ENCODE results near the gene PFDN1.
A peak's percentile ranks its signal among the peaks of the same experiment; 100 is the strongest.

Gene PFDN1

DNA sequence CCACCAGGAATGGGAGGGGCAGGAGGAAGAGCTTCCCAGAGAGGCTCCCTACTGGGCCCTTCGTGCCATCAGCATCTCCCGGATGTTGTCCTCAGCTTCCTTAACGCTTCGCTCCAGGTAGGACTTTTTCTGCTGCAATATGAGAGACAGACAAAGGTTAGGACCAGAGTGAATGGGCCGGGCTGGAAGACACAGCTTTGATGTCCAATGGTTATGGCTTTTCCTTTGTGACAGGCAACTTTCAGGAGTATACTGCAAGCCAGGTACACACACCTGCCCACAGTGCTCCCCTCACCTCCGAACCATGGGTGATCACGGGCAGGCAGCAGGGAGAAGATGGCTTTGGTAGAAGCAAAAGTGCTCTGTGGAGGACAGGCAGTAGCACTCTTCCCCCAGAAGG is 57.0 kb downstream of the PFDN1 start:
- no peak for DNase-seq (ENCODE audit: low read depth)
- TF ChIP-seq, protein P1, sequence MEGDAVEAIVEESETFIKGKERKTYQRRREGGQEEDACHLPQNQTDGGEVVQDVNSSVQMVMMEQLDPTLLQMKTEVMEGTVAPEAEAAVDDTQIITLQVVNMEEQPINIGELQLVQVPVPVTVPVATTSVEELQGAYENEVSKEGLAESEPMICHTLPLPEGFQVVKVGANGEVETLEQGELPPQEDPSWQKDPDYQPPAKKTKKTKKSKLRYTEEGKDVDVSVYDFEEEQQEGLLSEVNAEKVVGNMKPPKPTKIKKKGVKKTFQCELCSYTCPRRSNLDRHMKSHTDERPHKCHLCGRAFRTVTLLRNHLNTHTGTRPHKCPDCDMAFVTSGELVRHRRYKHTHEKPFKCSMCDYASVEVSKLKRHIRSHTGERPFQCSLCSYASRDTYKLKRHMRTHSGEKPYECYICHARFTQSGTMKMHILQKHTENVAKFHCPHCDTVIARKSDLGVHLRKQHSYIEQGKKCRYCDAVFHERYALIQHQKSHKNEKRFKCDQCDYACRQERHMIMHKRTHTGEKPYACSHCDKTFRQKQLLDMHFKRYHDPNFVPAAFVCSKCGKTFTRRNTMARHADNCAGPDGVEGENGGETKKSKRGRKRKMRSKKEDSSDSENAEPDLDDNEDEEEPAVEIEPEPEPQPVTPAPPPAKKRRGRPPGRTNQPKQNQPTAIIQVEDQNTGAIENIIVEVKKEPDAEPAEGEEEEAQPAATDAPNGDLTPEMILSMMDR (conservative IDR thresholded peaks at IDR 0.05; ENCODE audit: control insufficient read depth, insufficient read depth, low read depth, low read length), result no peak
- H3K4me3 ChIP-seq (ENCODE audit: control insufficient read depth, low read depth, low read length), result no peak overlapping the region

DNA sequence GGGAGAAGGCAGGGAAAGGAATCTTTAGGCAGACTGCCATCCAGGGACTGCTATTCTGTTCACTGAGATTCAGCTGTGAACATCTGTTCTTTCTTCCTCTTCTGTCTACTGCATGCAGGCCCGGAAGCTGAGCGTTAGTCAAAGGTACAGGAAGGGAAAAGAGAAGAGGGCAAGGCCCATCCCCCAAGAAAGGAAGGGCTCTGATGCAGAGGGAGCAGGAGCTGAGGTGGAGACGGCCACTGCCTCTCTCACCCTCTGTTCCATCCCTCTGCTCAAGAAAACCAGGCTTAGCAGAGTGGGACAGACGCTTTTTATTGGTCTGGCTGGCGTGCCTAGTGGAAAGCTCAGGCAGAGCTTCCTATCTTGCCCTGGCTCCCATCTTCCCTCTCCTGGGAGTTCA is 57.6 kb downstream of the PFDN1 start:
- TF ChIP-seq, protein P1 (conservative IDR thresholded peaks at IDR 0.05; ENCODE audit: control insufficient read depth, insufficient read depth, low read depth, low read length), result no peak
- DNase-seq (ENCODE audit: low read depth), result no peak
- H3K4me3 ChIP-seq (ENCODE audit: control insufficient read depth, low read depth, low read length), result no peak overlapping the region

DNA sequence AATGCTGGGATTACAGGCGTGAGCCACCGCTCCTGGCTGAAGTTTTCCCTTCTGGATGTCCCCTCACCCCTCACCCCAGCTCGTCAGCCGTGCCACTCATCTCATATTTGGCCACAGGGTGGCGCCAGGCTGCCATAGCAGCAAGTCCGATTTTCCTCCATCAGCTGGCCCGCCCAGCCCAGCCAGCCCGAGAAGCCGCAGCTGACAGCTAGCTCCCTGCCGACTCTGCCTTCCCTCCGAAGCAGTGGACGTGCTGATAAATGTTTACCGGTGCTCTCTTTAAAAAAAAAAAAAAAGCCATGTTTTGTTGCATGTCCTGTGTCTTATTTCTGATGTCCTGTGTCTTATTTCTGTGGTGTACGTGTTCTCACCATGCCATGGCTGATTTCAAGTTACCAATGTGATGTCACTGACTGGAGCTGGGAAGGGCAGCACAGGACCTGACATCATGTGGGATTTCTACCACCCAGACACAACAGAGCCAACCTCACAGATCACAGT is 58.3 kb downstream of the PFDN1 start:
- DNase-seq (ENCODE audit: low read depth), result peak; percentile 84
- TF ChIP-seq, protein P1 (conservative IDR thresholded peaks at IDR 0.05; ENCODE audit: control insufficient read depth, insufficient read depth, low read depth, low read length), result peak; percentile 70
- H3K4me3 ChIP-seq (ENCODE audit: control insufficient read depth, low read depth, low read length), result no peak overlapping the region

DNA sequence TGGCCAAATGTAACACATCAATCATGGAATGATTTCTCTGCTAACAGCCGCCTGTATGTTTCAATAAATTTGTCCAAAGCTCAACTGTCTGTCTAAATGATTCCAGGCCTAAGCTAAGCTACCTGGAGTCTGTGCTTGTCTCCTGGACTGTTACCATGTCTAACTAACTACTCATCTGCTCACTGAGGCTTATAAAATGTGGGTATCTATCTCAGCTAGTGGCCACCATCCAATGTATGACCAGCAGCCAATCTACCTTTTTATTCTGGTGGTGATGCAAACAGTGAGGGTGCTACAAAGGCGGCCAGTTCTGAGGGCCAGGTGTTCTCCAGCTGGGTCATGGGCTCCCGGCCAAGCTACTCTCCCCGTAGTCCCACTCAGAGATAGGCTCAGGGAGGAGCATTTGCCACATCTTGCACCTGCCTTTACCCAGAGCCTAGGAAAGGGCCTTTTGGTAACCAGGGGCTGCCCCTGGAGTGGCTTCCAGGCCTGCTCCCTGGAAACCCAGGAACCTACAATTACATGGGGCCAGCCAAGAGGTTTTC is 59.1 kb downstream of the PFDN1 start:
- H3K4me3 ChIP-seq (ENCODE audit: control insufficient read depth, low read depth, low read length), result no peak overlapping the region
- no peak for DNase-seq (ENCODE audit: low read depth)
- TF ChIP-seq, protein P1 (conservative IDR thresholded peaks at IDR 0.05; ENCODE audit: control insufficient read depth, insufficient read depth, low read depth, low read length), result no peak

DNA sequence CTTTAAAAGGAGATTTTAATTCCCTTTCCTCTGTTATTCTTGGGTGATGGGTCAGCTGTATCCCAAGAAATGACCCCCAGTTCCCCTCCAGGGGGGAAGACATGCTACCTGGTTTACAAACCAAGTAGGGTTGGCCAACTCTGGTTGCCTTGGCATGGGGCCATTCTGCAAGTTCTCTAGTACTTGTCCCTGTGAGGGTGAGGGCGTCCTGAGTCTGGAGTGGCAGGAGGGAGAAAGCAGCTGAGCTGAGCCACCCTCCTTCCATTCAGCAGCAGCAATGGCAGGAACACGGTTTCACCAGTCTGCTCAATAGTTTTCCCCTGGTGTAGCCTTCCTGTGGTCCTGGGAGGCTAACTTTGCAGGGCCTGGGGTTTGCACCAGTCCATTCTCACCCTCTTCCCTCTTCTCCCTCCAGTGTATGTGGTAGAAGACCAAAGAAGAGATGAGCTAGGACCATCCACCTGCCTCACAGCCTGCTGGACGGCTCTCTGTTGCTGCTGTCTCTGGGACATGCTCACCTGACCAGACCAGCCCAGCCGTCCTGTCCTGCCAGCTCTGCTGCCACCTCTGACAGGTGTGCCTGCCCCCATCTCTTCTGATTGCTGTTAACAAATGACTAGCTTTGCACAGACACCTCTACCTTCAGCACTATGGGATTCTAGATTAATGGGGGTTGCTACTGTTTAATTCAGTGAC is 59.9 kb downstream of the PFDN1 start:
- no peak overlapping the region for H3K4me3 ChIP-seq (ENCODE audit: control insufficient read depth, low read depth, low read length)
- DNase-seq (ENCODE audit: low read depth), result no peak
- TF ChIP-seq, protein P1 (conservative IDR thresholded peaks at IDR 0.05; ENCODE audit: control insufficient read depth, insufficient read depth, low read depth, low read length), result no peak

DNA sequence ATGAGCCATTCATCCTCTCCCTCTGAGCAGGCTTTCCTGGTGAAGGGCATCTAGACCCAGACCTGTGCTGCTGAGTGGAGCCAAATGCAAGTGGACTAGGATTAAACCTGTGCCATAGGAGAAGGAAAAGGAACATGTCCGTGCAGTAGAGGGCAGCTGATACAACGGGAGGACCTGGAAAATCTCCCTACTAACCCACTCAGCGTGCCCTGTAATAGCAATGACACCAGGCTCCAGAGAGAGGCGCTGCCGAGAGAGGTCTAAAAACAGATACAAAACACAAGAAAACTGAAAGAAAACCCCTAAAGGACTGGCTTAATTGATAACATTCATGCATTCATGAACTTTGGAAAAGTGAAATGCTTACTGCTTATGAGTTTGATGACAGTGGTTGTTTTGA is 60.8 kb downstream of the PFDN1 start:
- TF ChIP-seq, protein P1 (conservative IDR thresholded peaks at IDR 0.05; ENCODE audit: control insufficient read depth, insufficient read depth, low read depth, low read length), result peak; percentile 28
- H3K4me3 ChIP-seq (ENCODE audit: control insufficient read depth, low read depth, low read length), result no peak overlapping the region
- peak; percentile 37 for DNase-seq (ENCODE audit: low read depth)

Data from fibroblast of mammary gland (primary cell).